ENCODE results near the gene CASTOR1.

CASTOR1 gene

DNA sequence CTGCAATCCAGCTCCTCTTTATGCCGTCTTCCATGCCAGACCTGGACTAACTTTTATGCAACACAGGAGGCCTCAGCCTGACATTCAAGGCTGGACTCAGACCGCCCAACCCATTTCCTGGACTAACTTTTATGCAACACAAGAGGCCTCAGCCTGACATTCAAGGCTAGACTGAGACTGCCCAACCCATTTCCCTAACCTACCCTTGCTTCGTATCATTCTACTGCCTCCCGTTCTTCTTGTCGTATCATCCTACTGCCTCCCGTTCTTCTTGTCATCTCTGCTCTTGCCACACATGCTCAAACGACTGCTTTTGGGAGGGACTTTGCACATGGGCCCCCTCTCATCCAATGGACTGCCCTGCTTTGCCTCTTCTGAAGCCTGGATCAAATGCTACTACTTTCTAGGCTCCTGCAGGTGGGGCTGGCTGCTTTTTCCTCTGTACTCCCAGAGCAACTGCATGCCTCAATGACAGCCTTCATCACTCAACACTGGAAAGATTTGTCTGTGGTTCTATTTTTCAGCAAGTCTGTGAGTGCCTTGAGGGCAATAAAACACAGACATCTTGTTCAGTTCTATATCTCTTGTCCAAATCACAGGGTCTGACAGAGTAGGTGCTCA is 29.6 kb upstream of the CASTOR1 start:
- DNase-seq, result no peak

DNA sequence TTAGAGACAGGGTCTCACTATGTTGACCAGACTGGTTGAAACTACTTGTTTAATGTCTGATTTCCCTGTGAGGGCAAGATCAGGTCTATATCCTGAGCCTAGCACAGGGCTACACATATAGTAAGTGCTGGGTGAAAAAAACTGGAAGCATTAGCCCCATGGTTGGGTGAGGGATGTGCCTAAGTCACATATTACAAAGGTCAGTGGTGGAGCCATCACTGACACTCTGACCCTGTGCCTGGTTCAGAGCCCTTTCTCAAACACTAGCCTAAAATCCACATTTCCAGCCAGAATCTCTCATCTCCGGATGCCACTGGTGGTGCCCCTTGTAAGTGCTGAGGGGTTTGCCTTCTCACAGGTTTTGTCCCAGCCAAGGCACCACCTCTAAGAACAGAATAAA is 28.5 kb upstream of the CASTOR1 start:
- no peak for DNase-seq

GRCh38 chr22:30315962-30316576 is 26.8 kb upstream of the CASTOR1 start:
- no peak for DNase-seq

GRCh38 chr22:30314915-30315314 is 25.6 kb upstream of the CASTOR1 start:
- DNase-seq, result no peak

GRCh38 chr22:30313527-30314363 is 24.4 kb upstream of the CASTOR1 start:
- no peak for DNase-seq

DNA sequence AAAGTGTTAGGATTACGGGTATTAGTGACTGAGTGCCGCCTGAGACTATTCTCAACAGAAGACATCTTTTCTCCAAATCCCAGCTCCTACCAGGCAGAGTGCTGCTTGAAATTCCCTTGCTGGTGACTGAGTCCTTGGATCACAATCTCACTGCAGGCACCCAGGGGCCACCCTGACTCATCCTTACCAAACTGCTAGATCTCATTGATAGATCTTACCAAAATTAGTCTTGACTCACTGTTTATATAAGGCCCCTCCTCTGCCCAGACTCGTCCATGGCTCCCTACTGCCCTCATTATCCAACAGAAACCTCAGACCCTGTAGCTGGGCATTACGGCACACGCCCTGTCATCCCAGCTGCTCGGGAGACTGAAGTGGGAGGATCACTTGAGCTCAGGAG is 22.7 kb upstream of the CASTOR1 start:
- DNase-seq, result no peak

- no peak for DNase-seq
Measured at GRCh38 chr22:30310881-30311771, 21.8 kb upstream of the CASTOR1 start.

- DNase-seq, result no peak
Measured at GRCh38 chr22:30309951-30310741, 20.8 kb upstream of the CASTOR1 start.

DNA sequence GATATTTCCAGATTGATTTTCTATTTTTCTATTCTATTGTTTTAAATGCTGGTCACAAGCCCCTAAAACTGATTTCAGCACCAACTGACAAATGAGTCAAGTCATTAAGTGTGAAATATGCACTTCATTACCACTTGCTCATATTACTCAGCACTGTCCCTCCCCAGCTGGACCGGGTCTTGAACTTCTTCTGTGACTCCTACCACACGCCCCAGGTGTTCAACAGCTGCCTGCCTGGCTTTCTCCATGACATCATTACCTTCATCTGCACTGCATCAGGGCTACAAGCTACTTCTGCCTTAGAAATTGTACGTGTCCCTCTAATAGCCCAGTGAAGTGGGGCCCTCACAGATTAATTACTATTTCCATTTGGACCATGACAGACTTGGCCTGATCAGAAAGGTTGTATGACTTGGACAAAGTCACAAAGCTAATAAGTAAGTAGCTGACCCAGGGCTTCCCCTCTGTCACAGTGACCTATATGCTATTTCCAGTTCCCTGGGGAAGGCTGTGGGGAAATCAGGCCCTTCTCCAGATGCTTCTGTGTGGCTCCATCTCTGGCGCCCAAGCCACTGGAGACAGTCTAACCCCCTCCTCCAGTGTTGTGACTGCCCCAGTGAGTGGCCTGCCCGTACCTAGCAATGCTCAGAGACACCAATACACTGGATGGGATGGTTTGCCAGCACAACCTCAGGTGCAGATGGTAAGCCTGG is 19.4 kb upstream of the CASTOR1 start:
- DNase-seq, result no peak

GRCh38 chr22:30308093-30308492 is 18.8 kb upstream of the CASTOR1 start:
- DNase-seq, result no peak

- DNase-seq, result no peak
Measured at GRCh38 chr22:30307041-30307574, 17.8 kb upstream of the CASTOR1 start.

DNA sequence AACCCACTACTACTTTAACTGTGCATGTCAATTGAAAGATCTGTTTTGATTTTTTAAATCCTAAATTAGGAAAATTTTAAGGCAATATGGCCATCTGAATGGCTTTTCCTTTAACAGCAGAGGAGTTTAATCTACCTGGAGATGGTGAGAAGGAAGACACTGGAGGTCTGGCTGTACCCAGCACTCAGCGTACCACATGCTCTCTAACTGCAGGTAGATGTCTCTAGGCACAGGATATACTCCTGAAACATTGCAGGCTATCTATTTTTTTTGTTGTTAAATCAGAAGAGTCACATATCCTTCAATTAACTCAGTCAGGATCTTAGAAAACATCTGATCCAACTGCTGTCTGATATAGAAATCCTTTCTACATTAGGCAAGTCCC is 17.3 kb upstream of the CASTOR1 start:
- no peak for DNase-seq

GRCh38 chr22:30305906-30306626 is 16.8 kb upstream of the CASTOR1 start:
- no peak for DNase-seq

- DNase-seq, result no peak
Measured at GRCh38 chr22:30305519-30305905, 16.2 kb upstream of the CASTOR1 start.

DNA sequence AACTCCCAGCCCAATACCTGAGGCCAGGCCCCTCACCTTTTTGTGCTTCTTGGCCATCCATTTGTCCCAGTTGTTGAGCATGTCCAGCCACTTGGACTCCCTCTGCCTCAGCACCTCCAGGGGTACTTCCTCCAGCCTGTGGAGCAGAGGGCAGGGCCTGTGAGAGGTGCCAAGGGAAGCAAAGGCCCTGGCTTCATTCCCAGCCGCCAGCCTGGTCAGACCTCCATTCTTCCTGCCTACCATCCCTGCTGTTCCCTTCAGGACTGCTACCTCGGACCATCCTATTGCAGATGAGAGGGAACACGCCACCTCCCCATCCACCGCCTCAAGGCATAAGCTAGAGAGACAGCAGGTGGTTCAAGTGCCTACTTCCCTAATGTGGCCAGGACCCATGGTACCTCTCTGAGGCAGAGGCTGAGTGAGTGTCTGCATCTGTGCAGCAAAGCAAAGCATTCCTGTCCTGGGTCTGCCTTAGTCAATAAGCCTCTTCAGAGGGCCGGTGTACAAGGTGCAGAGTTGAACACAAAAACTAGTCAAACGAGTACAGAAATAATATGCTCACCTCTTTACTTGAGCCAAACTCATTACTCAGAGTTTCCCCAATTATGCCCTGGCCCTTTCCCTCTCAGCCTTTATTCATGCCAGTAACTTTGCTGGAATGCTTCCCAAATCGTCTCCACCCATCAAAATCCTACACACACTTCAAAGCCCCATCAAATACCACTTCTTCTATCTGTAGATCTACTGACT is 15.4 kb upstream of the CASTOR1 start:
- no peak for DNase-seq

- DNase-seq, result no peak
Measured at GRCh38 chr22:30302810-30303138, 13.5 kb upstream of the CASTOR1 start.

DNA sequence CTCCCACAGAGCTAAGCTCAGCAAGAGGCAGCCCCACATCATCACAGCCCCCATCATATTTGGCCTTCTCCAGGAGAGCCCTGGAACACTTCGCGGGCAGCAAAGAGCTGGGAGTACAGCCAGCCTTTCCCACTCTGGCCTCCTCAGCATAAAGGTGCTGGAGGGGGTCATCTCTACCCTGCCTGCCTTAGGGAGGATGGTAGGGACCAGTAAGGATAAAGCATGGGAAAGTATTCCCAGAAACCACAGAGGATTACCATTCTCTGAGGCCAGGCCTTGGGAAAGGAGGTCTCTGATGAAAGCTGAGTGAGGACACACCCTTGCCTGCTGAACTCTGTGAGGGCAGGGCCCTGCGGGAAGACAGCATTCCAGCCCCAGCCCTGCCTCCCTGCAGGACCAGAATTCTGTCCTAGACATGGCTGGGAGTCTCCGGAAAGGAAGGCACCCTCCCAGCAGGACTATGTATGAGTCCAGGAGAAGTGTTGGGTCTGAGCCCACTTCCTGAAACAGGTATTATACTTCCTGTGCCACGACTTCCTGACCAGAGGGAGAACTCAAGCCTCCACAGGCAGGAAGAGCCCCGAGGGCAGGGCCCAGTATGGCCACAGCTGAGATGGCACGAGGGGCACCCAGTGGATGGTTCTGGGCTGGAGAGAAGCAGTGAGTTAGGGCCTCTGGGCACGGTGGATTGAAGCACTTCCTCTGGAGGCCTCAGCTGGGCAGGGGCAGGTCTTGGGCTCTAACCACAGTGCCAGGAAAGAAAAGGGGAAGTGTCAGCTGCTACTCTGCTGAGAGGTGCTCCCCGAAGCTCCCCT is 12.9 kb upstream of the CASTOR1 start:
- DNase-seq, result no peak

DNA sequence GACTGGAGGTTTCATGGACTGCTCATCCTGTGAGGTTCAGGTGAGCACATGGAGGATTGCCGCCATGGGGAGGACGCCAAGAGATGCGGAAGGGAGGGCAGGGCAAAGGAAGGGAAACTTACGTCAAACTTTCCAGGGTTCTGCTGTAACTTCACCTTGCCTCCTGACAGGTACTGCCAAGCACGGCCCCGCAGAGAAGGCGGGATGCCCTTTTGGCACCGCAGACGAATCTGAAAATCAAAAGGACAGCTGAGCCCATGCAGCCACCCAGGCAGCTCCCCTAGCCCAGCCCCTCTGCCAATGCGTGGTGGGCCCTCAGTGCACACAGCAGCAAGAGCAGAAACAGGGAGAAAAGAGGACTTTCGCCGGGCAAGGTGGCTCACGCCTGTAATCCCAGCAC is 10.0 kb upstream of the CASTOR1 start:
- DNase-seq, result no peak
